NOMO-1 (cell line): Measurements from ENCODE around the gene ARRDC5.
"Not testable (repeated sequence)": the region's sequence is repeated elsewhere in the genome, so short reads cannot be mapped to it uniquely, and the experiment has no call there.

Source experiments
- DNase-seq, 2 experiments: peaks; one replicate each; lab custom pipeline; 2025; ENCODE audit not compliant: unreplicated experiment in 2 of 2; lab: John Stamatoyannopoulos, UW

Gene ARRDC5

GRCh38 chr19:4910594-4911281 lies 8.0 kb upstream of the ARRDC5 start:
- peak; percentile 44 to 49 for DNase-seq

- peak; percentile 86 to 97 for DNase-seq
Observed at GRCh38 chr19:4909897-4910593, 7.3 kb upstream of the ARRDC5 start.

GRCh38 chr19:4909156-4909896 lies 6.6 kb upstream of the ARRDC5 start, which contains the start of gene UHRF1:
TSS of gene UHRF1 (plus strand) at chr19:4909501. CDS start at chr19:4910886, 1,385 bp downstream.
- DNase-seq, result peak; percentile 65 to 79

- no peak for DNase-seq
Observed at GRCh38 chr19:4908781-4909155, 6.1 kb upstream of the ARRDC5 start.

GRCh38 chr19:4908360-4908759 lies 5.7 kb upstream of the ARRDC5 start:
- DNase-seq, result no peak

GRCh38 chr19:4906963-4907362 lies 4.3 kb upstream of the ARRDC5 start:
- no peak for DNase-seq

- no peak for DNase-seq
Observed at GRCh38 chr19:4904481-4904880, 1.8 kb upstream of the ARRDC5 start.

- peak; percentile 56 to 69 for DNase-seq
Observed at GRCh38 chr19:4900879-4901278, 1.8 kb downstream of the ARRDC5 start.

- no peak for DNase-seq
Observed at GRCh38 chr19:4897146-4897545, 5.5 kb downstream of the ARRDC5 start.

GRCh38 chr19:4896372-4896771 lies 6.3 kb downstream of the ARRDC5 start:
- DNase-seq, result peak in 1 of 2 experiments; percentile 24

GRCh38 chr19:4892962-4893361 lies 9.7 kb downstream of the ARRDC5 start:
- not testable (repeated sequence) for DNase-seq

GRCh38 chr19:4891066-4891465 lies 11.6 kb downstream of the ARRDC5 start:
- DNase-seq, result no peak

GRCh38 chr19:4889034-4889815 lies 13.5 kb downstream of the ARRDC5 start:
- no peak for DNase-seq

- DNase-seq, result not testable (repeated sequence)
Observed at GRCh38 chr19:4887803-4888202, 14.9 kb downstream of the ARRDC5 start.

GRCh38 chr19:4884993-4885392 lies 17.7 kb downstream of the ARRDC5 start:
- not testable (repeated sequence) for DNase-seq

- DNase-seq, result not testable (repeated sequence)
Observed at GRCh38 chr19:4882874-4883273, 19.8 kb downstream of the ARRDC5 start.

- no peak for DNase-seq
Observed at GRCh38 chr19:4879041-4879440, 23.7 kb downstream of the ARRDC5 start.

- DNase-seq, result no peak
Observed at GRCh38 chr19:4878491-4878968, 24.2 kb downstream of the ARRDC5 start.

GRCh38 chr19:4877753-4878490 lies 24.8 kb downstream of the ARRDC5 start:
- no peak for DNase-seq

GRCh38 chr19:4873930-4874329 lies 28.8 kb downstream of the ARRDC5 start:
- DNase-seq, result no peak
